ENCODE measurements around the gene LIN54. TPM values are rescaled to one million over a fixed set of nuclear protein-coding genes. Genes with fewer than 3 reads are reported as not detected.
"Not testable (repeated sequence)": the region's sequence is repeated elsewhere in the genome, so short reads cannot be mapped to it uniquely, and the experiment has no call there.

The LIN54 gene
- total and polyA plus RNA-seq, 8 donors: 1.2 to 40.3 (median 3.0) TPM

GRCh38 chr4:82994834-82995233 is 15.8 kb downstream of the LIN54 start:
- intact Hi-C loops (cut with DNase I; ENCODE audit: low total_unique reads): no loop called here
- H3K36me3 ChIP-seq: no peaks in the 10 kb centered on the region
- H3K27me3 ChIP-seq: no peaks in the 10 kb centered on the region
- peaks cover 0 to 9% (median 4%) of the 10 kb centered on the region in 4 donors for H3K4me1 ChIP-seq
- no peak overlapping the region for H3K27ac ChIP-seq
- H3K9me3 ChIP-seq: no peaks in the 10 kb centered on the region
- no peak overlapping the region for H3K4me3 ChIP-seq
- no peak for DNase-seq
- TF ChIP-seq POLR2A (IDR thresholded peaks at IDR 0.05) (no peak), EP300 (IDR thresholded peaks at IDR 0.05) (no peak), POLR2AphosphoS5 (IDR thresholded peaks at IDR 0.05) (no peak)
- TF ChIP-seq, protein P1, sequence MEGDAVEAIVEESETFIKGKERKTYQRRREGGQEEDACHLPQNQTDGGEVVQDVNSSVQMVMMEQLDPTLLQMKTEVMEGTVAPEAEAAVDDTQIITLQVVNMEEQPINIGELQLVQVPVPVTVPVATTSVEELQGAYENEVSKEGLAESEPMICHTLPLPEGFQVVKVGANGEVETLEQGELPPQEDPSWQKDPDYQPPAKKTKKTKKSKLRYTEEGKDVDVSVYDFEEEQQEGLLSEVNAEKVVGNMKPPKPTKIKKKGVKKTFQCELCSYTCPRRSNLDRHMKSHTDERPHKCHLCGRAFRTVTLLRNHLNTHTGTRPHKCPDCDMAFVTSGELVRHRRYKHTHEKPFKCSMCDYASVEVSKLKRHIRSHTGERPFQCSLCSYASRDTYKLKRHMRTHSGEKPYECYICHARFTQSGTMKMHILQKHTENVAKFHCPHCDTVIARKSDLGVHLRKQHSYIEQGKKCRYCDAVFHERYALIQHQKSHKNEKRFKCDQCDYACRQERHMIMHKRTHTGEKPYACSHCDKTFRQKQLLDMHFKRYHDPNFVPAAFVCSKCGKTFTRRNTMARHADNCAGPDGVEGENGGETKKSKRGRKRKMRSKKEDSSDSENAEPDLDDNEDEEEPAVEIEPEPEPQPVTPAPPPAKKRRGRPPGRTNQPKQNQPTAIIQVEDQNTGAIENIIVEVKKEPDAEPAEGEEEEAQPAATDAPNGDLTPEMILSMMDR (IDR thresholded peaks at IDR 0.05): no peak
- WGBS, 5 donors: 66 to 75% (median 73%) methylated on average over 4 of the region's 4 CpGs

GRCh38 chr4:82989575-82990429 is 20.8 kb downstream of the LIN54 start:
- WGBS, 5 donors: 82 to 98% (median 96%) methylated on average over 2 of the region's 2 CpGs
- H3K9me3 ChIP-seq: no peaks in the 10 kb centered on the region
- intact Hi-C loops (cut with DNase I; ENCODE audit: low total_unique reads): no loop called here
- TF ChIP-seq EP300 (IDR thresholded peaks at IDR 0.05) (no peak), POLR2AphosphoS5 (IDR thresholded peaks at IDR 0.05) (no peak), POLR2A (IDR thresholded peaks at IDR 0.05) (no peak)
- TF ChIP-seq, protein P1 (IDR thresholded peaks at IDR 0.05): no peak
- H3K27me3 ChIP-seq: no peaks in the 10 kb centered on the region
- H3K4me1 ChIP-seq: peaks cover 0 to 22% (median 12%) of the 10 kb centered on the region in 4 donors
- H3K36me3 ChIP-seq: no peaks in the 10 kb centered on the region
- no peak overlapping the region for H3K4me3 ChIP-seq
- H3K27ac ChIP-seq: no peak overlapping the region
- peak in 1 of 2 donors; percentile 34 for DNase-seq

GRCh38 chr4:82988323-82988832 is 22.2 kb downstream of the LIN54 start:
- Histone ChIP-seq H3K4me3 (no peak overlapping the region), H3K36me3 (peaks cover 0 to 13% (median 12%) of the 10 kb centered on the region in 4 donors), H3K27me3 (no peaks in the 10 kb centered on the region), H3K27ac (no peak overlapping the region), H3K9me3 (no peaks in the 10 kb centered on the region), H3K4me1 (peaks cover 0 to 22% (median 12%) of the 10 kb centered on the region in 4 donors)
- TF ChIP-seq EP300 (IDR thresholded peaks at IDR 0.05): no peak
- TF ChIP-seq POLR2A (IDR thresholded peaks at IDR 0.05): no peak
- no peak for TF ChIP-seq POLR2AphosphoS5 (IDR thresholded peaks at IDR 0.05)
- TF ChIP-seq, protein P1 (IDR thresholded peaks at IDR 0.05): no peak
- no peak for DNase-seq
- 77 to 90% (median 88%) methylated on average over 2 of the region's 2 CpGs for WGBS, 5 donors
- intact Hi-C loops (cut with DNase I; ENCODE audit: low total_unique reads): no loop called here

DNA sequence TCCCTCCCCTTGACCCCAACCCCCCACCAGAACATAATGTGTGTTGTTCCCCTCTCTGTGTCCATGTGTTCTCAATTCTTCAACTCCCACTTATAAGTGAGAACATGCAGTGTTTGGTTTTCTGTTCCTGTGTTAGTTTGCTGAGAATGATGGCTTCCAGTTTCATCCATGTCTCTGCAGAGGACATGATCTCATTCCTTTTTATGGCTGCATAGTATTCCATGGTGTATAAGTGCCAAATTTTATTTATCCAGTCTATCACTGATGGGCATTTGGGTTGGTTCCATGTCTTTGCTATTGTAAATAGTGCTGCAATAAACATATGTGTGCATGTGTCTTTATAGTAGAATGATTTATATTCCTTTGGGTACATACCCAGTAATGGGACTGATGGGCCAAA is 23.1 kb downstream of the LIN54 start:
- intact Hi-C loops (cut with DNase I; ENCODE audit: low total_unique reads); H3K27me3 ChIP-seq; H3K27ac ChIP-seq; H3K4me3 ChIP-seq; DNase-seq; H3K9me3 ChIP-seq: not testable (repeated sequence)
- Histone ChIP-seq H3K36me3 (peaks cover 0 to 17% (median 12%) of the 10 kb centered on the region in 4 donors), H3K4me1 (peaks cover 0 to 22% (median 12%) of the 10 kb centered on the region in 4 donors)

DNA sequence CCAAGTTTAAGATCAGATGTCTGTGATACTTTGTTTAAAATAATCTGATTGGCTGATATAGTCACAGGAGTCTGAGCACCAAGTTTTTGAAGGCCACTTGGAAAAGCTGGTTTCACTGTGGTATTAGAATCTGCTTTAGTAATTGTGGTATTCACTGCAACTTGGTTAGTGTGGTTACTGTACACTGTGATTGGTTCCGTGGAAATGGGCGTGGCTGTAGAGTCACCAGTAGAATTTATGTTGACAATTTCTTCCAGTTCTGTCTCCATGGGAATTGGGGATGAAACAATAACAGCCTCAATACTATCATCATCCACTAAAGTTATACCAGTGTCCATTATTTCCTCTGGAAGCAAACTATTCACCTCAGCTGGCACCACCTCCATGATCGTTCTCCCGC is 26.2 kb downstream of the LIN54 start:
- 95 to 99% (median 97%) methylated on average over 4 of the region's 4 CpGs for WGBS, 5 donors
- no peak overlapping the region for H3K27ac ChIP-seq
- TF ChIP-seq POLR2A (IDR thresholded peaks at IDR 0.05) (no peak), EP300 (IDR thresholded peaks at IDR 0.05) (no peak), POLR2AphosphoS5 (IDR thresholded peaks at IDR 0.05) (no peak)
- TF ChIP-seq, protein P1 (IDR thresholded peaks at IDR 0.05): no peak
- H3K27me3 ChIP-seq: no peaks in the 10 kb centered on the region
- H3K36me3 ChIP-seq: peaks cover 0 to 25% (median 17%) of the 10 kb centered on the region in 4 donors
- no peaks in the 10 kb centered on the region for H3K9me3 ChIP-seq
- intact Hi-C loops (cut with DNase I; ENCODE audit: low total_unique reads): no loop called here
- H3K4me3 ChIP-seq: no peak overlapping the region
- DNase-seq: no peak
- H3K4me1 ChIP-seq: peaks cover 0 to 10% (median 4%) of the 10 kb centered on the region in 4 donors

Data from stomach (tissue), 9 donors.